ENCODE measurements around the gene PARD3B. TPM values are rescaled to one million over a fixed set of nuclear protein-coding genes. Genes with fewer than 3 reads are reported as not detected.

The PARD3B gene
- total and polyA plus RNA-seq, 10 of the 15 experiments (the other 5 are each of a cell fraction or from before 2014, with no cell fraction given): 0.01 to 0.54 (median 0.07) TPM; not detected in 7

DNA sequence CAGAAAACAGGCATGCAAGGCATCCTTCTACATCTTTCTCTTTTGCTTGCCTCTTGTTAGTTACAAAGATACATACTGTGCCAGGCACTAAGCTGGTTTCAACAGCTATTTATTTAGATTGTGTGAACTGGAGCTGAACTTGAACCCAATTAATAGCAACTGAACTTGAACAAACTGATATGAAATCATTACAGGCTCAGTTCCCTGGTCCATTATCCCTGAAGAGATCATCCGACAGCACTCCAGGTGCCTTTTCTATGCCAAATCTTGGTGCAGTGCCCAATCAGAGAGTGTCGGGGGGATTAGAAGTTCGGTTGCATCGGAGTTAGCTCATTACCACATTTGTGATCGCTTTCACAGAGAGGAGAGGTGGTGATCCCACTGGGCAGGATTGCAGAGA lies 477.6 kb downstream of the PARD3B start:
- no peaks in the 10 kb centered on the region for H3K27me3 ChIP-seq (replicated peaks in 1 of 2; ENCODE audit: control insufficient read depth in 2 of 2, insufficient read depth in 2 of 2, low read length in 1 of 2)
- FAIRE-seq: no peak
- no peak overlapping the region for H2AFZ ChIP-seq (ENCODE audit: control insufficient read depth, low read depth, low read length)
- H3K4me3 ChIP-seq: no peak overlapping the region
- WGBS (ENCODE audit: insufficient coverage, insufficient replicate concordance, low lambda C conversion rate, missing lambda C conversion rate): 48% methylated on average over 5 of the region's 5 CpGs
- ATAC-seq: no peak
- ChIA-PET SMC1A (ENCODE audit: uncharacterized antibody, unreplicated experiment) (no interaction called here), RAD21 (ENCODE audit: unreplicated experiment) (no interaction called here), CTCF (no interaction called here), POLR2A (no interaction called here)
- in situ Hi-C loops (cut with MboI) (no loop called here), intact Hi-C loops (cut with micrococcal nuclease; ENCODE audit: unreplicated experiment) (no loop called here)
- H3K36me3 ChIP-seq (ENCODE audit: control insufficient read depth in 2 of 2, insufficient read depth in 2 of 2, low read length in 1 of 2): no peaks in the 10 kb centered on the region
- H3K9me3 ChIP-seq (replicated peaks; ENCODE audit: control insufficient read depth, insufficient read depth, low read length): no peaks in the 10 kb centered on the region
- no peaks in the 10 kb centered on the region for H4K20me1 ChIP-seq (ENCODE audit: control insufficient read depth, insufficient read depth)
- DNase-seq (ENCODE audit: low read depth, low spot score): no peak
- no peak overlapping the region for H3K9ac ChIP-seq (ENCODE audit: control insufficient read depth, insufficient read depth, low read length)
- H3K27ac ChIP-seq (ENCODE audit: control insufficient read depth, insufficient read depth): no peak overlapping the region
- H3K4me1 ChIP-seq (ENCODE audit: control insufficient read depth, insufficient read depth, low read length): no peaks in the 10 kb centered on the region
- no peaks in the 10 kb centered on the region for H3K79me2 ChIP-seq (ENCODE audit: control insufficient read depth, insufficient read depth, low read length)
- TF ChIP-seq CHD1 (IDR thresholded peaks at IDR 0.05; ENCODE audit: low read depth, low read length) (no peak), RAD51 (IDR thresholded peaks at IDR 0.05) (no peak), RB1 (IDR thresholded peaks at IDR 0.05; ENCODE audit: borderline replicate concordance) (no peak), HDAC2 (IDR thresholded peaks at IDR 0.05) (no peak), RELB (IDR thresholded peaks at IDR 0.05; ENCODE audit: low read depth) (no peak), SIX5 (IDR thresholded peaks at IDR 0.05; ENCODE audit: low read depth, low read length, severe bottlenecking) (no peak)
- TF ChIP-seq, protein P1, sequence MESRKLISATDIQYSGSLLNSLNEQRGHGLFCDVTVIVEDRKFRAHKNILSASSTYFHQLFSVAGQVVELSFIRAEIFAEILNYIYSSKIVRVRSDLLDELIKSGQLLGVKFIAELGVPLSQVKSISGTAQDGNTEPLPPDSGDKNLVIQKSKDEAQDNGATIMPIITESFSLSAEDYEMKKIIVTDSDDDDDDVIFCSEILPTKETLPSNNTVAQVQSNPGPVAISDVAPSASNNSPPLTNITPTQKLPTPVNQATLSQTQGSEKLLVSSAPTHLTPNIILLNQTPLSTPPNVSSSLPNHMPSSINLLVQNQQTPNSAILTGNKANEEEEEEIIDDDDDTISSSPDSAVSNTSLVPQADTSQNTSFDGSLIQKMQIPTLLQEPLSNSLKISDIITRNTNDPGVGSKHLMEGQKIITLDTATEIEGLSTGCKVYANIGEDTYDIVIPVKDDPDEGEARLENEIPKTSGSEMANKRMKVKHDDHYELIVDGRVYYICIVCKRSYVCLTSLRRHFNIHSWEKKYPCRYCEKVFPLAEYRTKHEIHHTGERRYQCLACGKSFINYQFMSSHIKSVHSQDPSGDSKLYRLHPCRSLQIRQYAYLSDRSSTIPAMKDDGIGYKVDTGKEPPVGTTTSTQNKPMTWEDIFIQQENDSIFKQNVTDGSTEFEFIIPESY (IDR thresholded peaks at IDR 0.05): no peak
- no peak overlapping the region for H3K4me2 ChIP-seq (ENCODE audit: control insufficient read depth, insufficient read depth)
- no TSS peak for BruUV-seq (replicated peaks)
